HL-60 (cell line): ENCODE data around the gene LIN37.
A peak's percentile ranks its signal among the peaks of the same experiment; 100 is the strongest.

Experiments used
- GABPA ChIP-seq: IDR thresholded peaks from 2 replicates; pipeline ENCODE4 v1.6.1; 2012; ENCODE audit warnings: low read depth
- POLR2AphosphoS5 ChIP-seq: IDR thresholded peaks from 2 replicates; pipeline ENCODE4 v1.6.1; 2012; ENCODE audit warnings: low read depth
- SPI1 ChIP-seq: IDR thresholded peaks from 2 replicates; pipeline ENCODE4 v1.6.1; 2012; ENCODE audit warnings: low read depth, mild to moderate bottlenecking, borderline replicate concordance
- TF ChIP-seq, protein P1 (sequence below): IDR thresholded peaks from one replicate; pipeline ENCODE4 v1.5.1; 2011; ENCODE audit warnings: low read length, control low read depth, inconsistent platforms; ENCODE audit not compliant: insufficient read depth
- TF ChIP-seq, protein P2 (sequence below): IDR thresholded peaks from 2 replicates; pipeline ENCODE4 v1.6.1; 2012; ENCODE audit warnings: low read depth; ENCODE audit not compliant: insufficient replicate concordance

GRCh38 chr19:35745328-35746086 lies 2.9 kb upstream of the LIN37 start, which contains the start of the genes PSENEN and U2AF1L4:
- TF ChIP-seq, protein P1, sequence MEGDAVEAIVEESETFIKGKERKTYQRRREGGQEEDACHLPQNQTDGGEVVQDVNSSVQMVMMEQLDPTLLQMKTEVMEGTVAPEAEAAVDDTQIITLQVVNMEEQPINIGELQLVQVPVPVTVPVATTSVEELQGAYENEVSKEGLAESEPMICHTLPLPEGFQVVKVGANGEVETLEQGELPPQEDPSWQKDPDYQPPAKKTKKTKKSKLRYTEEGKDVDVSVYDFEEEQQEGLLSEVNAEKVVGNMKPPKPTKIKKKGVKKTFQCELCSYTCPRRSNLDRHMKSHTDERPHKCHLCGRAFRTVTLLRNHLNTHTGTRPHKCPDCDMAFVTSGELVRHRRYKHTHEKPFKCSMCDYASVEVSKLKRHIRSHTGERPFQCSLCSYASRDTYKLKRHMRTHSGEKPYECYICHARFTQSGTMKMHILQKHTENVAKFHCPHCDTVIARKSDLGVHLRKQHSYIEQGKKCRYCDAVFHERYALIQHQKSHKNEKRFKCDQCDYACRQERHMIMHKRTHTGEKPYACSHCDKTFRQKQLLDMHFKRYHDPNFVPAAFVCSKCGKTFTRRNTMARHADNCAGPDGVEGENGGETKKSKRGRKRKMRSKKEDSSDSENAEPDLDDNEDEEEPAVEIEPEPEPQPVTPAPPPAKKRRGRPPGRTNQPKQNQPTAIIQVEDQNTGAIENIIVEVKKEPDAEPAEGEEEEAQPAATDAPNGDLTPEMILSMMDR = no peak
- TF ChIP-seq, protein P2, sequence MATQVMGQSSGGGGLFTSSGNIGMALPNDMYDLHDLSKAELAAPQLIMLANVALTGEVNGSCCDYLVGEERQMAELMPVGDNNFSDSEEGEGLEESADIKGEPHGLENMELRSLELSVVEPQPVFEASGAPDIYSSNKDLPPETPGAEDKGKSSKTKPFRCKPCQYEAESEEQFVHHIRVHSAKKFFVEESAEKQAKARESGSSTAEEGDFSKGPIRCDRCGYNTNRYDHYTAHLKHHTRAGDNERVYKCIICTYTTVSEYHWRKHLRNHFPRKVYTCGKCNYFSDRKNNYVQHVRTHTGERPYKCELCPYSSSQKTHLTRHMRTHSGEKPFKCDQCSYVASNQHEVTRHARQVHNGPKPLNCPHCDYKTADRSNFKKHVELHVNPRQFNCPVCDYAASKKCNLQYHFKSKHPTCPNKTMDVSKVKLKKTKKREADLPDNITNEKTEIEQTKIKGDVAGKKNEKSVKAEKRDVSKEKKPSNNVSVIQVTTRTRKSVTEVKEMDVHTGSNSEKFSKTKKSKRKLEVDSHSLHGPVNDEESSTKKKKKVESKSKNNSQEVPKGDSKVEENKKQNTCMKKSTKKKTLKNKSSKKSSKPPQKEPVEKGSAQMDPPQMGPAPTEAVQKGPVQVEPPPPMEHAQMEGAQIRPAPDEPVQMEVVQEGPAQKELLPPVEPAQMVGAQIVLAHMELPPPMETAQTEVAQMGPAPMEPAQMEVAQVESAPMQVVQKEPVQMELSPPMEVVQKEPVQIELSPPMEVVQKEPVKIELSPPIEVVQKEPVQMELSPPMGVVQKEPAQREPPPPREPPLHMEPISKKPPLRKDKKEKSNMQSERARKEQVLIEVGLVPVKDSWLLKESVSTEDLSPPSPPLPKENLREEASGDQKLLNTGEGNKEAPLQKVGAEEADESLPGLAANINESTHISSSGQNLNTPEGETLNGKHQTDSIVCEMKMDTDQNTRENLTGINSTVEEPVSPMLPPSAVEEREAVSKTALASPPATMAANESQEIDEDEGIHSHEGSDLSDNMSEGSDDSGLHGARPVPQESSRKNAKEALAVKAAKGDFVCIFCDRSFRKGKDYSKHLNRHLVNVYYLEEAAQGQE = no peak
- TF ChIP-seq POLR2AphosphoS5 = no peak
- TF ChIP-seq GABPA = peak; percentile 88
- TF ChIP-seq SPI1 = peak; percentile 36; the same call in 1 of the 2 replicates
